Measurements from ENCODE around the gene ZDHHC18. TPM values are rescaled to one million over a fixed set of nuclear protein-coding genes. Genes with fewer than 3 reads are reported as not detected.

ZDHHC18 gene
- total RNA-seq, 2 experiments from 2014 or later: 60.2 to 63.5 TPM

DNA sequence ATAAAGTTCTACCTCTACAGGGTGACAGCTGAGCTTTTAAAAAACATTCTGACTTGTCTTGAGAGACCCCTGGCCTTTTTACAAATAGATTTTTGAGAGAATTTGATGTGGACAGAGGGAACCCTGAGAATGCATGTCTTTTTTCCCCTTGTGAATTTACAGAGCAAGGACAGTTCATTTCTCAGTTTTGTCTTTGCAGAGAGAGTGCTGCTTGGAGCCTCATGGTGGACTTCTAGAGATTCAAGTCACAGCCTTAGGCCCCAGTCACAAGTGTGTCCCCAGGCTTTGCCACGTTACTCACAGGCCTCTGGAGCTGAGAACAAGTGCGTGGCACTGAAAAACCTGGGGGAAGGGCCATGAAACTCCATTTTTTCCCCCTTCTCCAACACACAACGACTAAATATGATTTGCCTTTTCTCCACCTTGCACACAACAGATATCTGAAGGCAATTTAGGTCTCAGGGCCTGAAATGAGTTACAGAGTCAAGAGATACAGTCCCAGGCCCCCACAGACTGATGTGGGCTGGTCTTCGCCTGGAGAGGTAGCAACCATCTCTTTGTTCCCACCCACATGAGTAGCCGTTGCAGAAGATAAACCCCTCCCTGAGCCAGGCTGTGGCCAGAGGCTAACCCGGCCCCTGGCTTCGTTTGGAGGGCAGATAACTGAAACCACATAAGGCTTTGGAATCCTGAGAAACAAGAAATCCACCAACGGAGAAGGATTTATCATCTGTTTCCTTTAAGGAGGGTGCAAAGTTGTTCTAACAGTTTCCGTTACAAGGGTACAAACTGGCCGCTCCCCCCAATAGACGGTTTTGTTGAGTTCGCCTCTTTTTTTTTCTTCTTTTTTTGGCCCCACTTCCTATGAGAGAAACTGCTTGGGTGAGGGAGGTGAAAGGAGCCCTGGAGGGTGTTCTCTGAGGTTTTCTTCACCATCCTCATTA lies 39.8 kb upstream of the ZDHHC18 start:
- Mint-ChIP-seq H3K4me1 (ENCODE audit: low read depth) (peaks cover 78% of the 10 kb centered on the region), H3K4me3 (peak overlapping the region; percentile 90), H3K36me3 (peaks cover 13% of the 10 kb centered on the region), H3K9me3 (no peaks in the 10 kb centered on the region), H3K27ac (peak overlapping the region; percentile 99), H3K27me3 (no peaks in the 10 kb centered on the region)
- ChIA-PET POLR2A (interaction anchor here (0.9 to 8.2 kb wide), 16 partner anchors 13 to 206 kb away, joined by 3 to 177 read pairs (median 6); partner anchors contain the start of genes ARID1A and NUDC), CTCF (interaction anchor here (0.8 to 9.4 kb wide), 10 partner anchors 10 to 286 kb away, joined by 3 to 245 read pairs (median 48); partner anchors contain the start of gene ARID1A)
- intact Hi-C loops (cut with micrococcal nuclease): loop anchor here (2.0 to 5.0 kb wide), 2 partner anchors 16 to 109 kb away; no protein-coding TSS in a partner anchor
- peak; percentile 52 for DNase-seq

DNA sequence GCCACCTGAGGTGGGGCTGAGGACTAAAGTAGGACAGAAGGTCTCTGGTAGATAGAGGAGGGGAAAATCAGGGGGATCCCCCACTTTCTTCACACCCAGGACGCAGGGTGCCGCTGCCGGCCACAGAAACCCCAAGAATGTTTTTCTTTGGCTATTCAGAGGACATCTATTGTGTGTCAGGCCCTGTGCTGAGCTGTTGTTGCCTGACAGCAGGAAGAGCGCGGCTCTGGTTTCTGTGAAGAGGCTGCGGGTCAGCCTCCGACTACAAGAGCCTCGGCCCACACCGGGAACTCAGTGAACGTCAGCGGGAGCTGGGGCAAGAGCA lies 39.1 kb upstream of the ZDHHC18 start:
- H3K4me1 Mint-ChIP-seq (ENCODE audit: low read depth): peaks cover 78% of the 10 kb centered on the region
- H3K9me3 Mint-ChIP-seq: no peaks in the 10 kb centered on the region
- ChIA-PET CTCF (interaction anchor here (2.1 to 9.4 kb wide), 10 partner anchors 8 to 286 kb away, joined by 9 to 245 read pairs (median 48); partner anchors contain the start of gene ARID1A), POLR2A (interaction anchor here (0.6 to 8.2 kb wide), 17 partner anchors 13 to 287 kb away, joined by 3 to 177 read pairs (median 7); partner anchors contain the start of genes ARID1A and NUDC)
- H3K27me3 Mint-ChIP-seq: no peaks in the 10 kb centered on the region
- DNase-seq: peak; percentile 88
- peak overlapping the region; percentile 90 for H3K4me3 Mint-ChIP-seq
- intact Hi-C loops (cut with micrococcal nuclease): loop anchor here (2.0 to 5.0 kb wide), 2 partner anchors 17 to 110 kb away; no protein-coding TSS in a partner anchor
- H3K27ac Mint-ChIP-seq: peak overlapping the region; percentile 99
- peaks cover 12% of the 10 kb centered on the region for H3K36me3 Mint-ChIP-seq

DNA sequence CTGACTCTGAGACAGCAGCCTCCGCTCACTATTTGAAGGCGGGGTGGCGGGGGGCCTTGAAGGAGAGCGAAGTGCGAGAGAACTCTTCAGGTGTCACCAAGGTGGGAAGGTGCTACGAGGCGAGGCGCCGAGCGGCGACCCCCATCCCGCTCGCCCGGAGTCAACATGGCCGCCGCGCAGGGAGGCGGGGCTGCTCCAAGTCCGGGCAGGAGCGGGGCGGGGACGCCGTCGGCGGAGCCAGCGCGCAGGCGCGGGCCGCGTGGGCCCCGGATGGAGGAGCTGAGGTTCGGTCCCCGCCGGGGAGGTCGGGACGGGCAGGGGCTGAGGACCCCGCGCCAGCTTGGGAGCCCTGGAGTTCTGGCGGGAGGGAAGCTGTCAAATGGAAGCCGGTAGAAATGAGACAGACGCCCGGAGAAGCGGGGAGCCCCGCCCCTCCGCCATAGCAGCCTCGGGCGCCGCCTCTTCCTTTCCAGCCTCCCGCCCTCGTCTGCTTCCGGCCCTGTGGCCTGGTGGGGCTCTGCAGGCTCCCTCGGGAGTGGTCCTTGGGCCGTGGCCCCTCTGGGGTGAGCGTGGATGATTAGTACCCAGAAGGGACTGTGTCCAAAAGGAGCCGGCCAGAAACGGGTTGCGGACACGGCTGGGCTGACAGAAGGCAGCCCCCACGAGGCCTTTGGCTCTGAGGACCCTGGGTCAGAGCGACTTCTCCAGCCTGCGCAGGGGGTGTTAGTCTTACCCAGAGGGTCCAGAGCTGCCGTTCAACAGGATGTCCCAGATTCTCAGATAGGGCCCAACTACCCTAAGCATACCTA lies 38.6 kb upstream of the ZDHHC18 start, which contains the start of gene PIGV:
Gene PIGV, plus strand, starts transcription at position 245 of the 809 bp plus-strand sequence. CDS start 2,866 bp downstream, outside the sequence.
- Mint-ChIP-seq H3K36me3 (peaks cover 16% of the 10 kb centered on the region), H3K9me3 (no peaks in the 10 kb centered on the region), H3K4me1 (ENCODE audit: low read depth) (peaks cover 77% of the 10 kb centered on the region), H3K27me3 (no peaks in the 10 kb centered on the region), H3K4me3 (peak within 1 kb of the TSS; percentile 90), H3K27ac (peak within 1 kb of the TSS; percentile 99)
- DNase-seq: peak; percentile 90
- intact Hi-C loops (cut with micrococcal nuclease): loop anchor here (2.0 to 5.0 kb wide), 4 partner anchors 17 to 245 kb away; no protein-coding TSS in a partner anchor
- CTCF ChIA-PET: interaction anchor here (0.9 to 9.4 kb wide), 23 partner anchors 9 to 287 kb away, joined by 3 to 245 read pairs (median 15); partner anchors contain the start of genes ARID1A and GPN2
- POLR2A ChIA-PET: interaction anchor here (0.6 to 8.2 kb wide), 22 partner anchors 12 to 288 kb away, joined by 3 to 177 read pairs (median 6); partner anchors contain the start of genes ARID1A and NUDC

DNA sequence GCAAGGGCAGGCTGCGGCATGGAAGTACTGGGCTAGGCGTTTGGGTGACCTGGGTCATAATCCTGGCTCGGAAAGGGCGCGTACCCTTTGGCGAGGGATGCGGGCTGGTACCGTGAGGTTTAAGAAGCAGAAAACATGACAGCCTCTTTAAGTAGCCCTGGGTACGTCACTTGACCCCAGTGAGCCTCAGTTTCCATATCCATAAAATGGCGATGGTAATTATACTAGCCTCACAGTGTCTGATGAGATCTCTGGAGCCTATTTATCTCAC lies 38.0 kb upstream of the ZDHHC18 start:
- Mint-ChIP-seq H3K36me3 (peaks cover 21% of the 10 kb centered on the region), H3K4me1 (ENCODE audit: low read depth) (peaks cover 79% of the 10 kb centered on the region), H3K27ac (peak overlapping the region; percentile 99), H3K27me3 (no peaks in the 10 kb centered on the region), H3K4me3 (peak overlapping the region; percentile 90), H3K9me3 (no peaks in the 10 kb centered on the region)
- intact Hi-C loops (cut with micrococcal nuclease): loop anchor here (2.0 to 5.0 kb wide), 3 partner anchors 44 to 246 kb away; no protein-coding TSS in a partner anchor
- CTCF ChIA-PET: interaction anchor here (0.6 to 9.4 kb wide), 34 partner anchors 9 to 288 kb away, joined by 3 to 245 read pairs (median 9); partner anchors contain the start of genes ARID1A and GPN2
- peak; percentile 50 for DNase-seq
- POLR2A ChIA-PET: interaction anchor here (0.6 to 8.2 kb wide), 19 partner anchors 12 to 246 kb away, joined by 3 to 177 read pairs (median 7); partner anchors contain the start of gene ARID1A

DNA sequence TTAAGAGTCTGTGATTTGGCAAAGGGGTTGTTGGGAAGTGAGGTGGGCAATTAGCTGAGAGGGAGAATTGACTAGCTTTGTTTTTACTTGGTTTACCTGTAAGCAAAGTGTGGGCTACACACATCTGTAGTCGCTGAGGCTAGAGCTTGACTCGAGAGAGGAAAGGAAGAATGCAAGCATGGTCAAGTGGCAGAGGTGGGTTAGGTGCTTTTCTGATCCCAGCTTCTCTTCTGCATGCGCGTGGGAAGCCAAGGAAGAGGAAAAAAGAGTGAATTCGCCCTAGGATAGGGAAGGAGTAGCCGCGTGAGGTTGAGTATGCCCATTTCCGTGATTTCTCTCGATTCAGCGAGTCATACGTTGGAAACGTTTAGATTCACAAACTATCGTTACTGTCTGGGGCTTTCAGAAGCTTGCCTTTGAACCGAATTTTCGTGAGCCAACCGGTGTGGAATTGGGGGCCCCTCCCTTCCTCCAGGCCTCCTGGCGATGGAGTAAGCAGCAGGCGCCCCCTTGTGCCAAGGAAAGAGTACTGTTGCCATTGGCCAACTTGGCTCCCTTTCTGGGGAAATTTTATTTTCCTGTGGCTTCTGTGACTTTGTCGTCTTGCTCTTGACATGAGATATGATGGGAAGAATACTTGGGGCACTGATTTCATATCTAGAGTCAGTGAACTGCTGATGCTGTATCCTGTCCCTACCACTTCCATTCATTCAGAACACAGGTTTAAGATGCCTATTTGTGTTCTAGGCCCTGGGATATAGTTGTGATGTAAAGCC lies 37.5 kb upstream of the ZDHHC18 start:
- Mint-ChIP-seq H3K27me3 (no peaks in the 10 kb centered on the region), H3K27ac (peak overlapping the region; percentile 99), H3K4me1 (ENCODE audit: low read depth) (peaks cover 75% of the 10 kb centered on the region), H3K36me3 (peaks cover 21% of the 10 kb centered on the region), H3K9me3 (no peaks in the 10 kb centered on the region), H3K4me3 (peak overlapping the region; percentile 90)
- ChIA-PET POLR2A (interaction anchor here (0.6 to 8.2 kb wide), 25 partner anchors 10 to 285 kb away, joined by 3 to 177 read pairs (median 6); partner anchors contain the start of gene ARID1A), CTCF (interaction anchor here (0.6 to 9.4 kb wide), 39 partner anchors 10 to 288 kb away, joined by 3 to 245 read pairs (median 8); partner anchors contain the start of genes ARID1A, GPN2 and NUDC)
- intact Hi-C loops (cut with micrococcal nuclease): loop anchor here (1.0 to 5.0 kb wide), 5 partner anchors 44 to 246 kb away; no protein-coding TSS in a partner anchor
- peak; percentile 94 for DNase-seq

DNA sequence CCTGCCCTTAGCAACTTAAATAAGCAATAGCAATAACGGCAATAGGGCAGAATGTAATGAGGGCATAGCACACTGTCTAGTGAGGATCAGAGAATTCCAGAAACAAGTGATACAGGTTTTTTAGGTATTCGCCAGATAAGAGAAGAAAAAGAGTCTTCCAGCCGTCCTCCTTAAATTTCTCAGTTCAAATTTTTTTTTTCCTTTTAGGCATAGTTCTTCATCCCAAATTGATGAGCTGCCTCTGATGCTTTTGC lies 36.9 kb upstream of the ZDHHC18 start:
- peak overlapping the region; percentile 90 for H3K4me3 Mint-ChIP-seq
- no peak for DNase-seq
- H3K27me3 Mint-ChIP-seq: no peaks in the 10 kb centered on the region
- no peaks in the 10 kb centered on the region for H3K9me3 Mint-ChIP-seq
- POLR2A ChIA-PET: interaction anchor here (0.6 to 8.2 kb wide), 19 partner anchors 10 to 286 kb away, joined by 3 to 177 read pairs (median 5); partner anchors contain the start of gene ARID1A
- intact Hi-C loops (cut with micrococcal nuclease): loop anchor here (1.0 to 5.0 kb wide), 5 partner anchors 43 to 247 kb away; no protein-coding TSS in a partner anchor
- CTCF ChIA-PET: interaction anchor here (0.8 to 9.4 kb wide), 29 partner anchors 10 to 289 kb away, joined by 3 to 245 read pairs (median 10); partner anchors contain the start of genes ARID1A and NUDC
- peaks cover 27% of the 10 kb centered on the region for H3K36me3 Mint-ChIP-seq
- H3K27ac Mint-ChIP-seq: peak overlapping the region; percentile 99
- peaks cover 71% of the 10 kb centered on the region for H3K4me1 Mint-ChIP-seq (ENCODE audit: low read depth)

DNA sequence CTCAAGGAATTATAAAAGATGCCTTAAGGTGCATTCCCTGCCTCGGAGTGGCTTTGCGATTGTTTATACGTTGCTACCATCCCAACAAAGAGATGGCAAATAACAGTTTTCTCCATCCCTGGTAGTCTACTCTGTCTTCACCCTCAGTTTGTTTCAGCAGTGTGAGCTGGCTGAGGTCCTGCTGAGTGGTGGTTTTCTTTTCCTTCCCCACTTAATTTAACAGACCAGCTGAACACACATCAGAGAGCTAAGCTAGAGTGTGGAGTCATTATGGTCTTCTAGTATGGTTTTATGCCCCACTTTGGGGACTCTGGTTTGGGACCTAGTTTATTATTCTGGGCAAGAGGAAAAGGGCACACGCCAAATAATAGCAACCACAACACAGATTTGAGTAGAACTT lies 36.6 kb upstream of the ZDHHC18 start:
- Mint-ChIP-seq H3K36me3 (peaks cover 30% of the 10 kb centered on the region), H3K27ac (peak overlapping the region; percentile 99), H3K4me1 (ENCODE audit: low read depth) (peaks cover 67% of the 10 kb centered on the region), H3K4me3 (peak overlapping the region; percentile 90), H3K27me3 (no peaks in the 10 kb centered on the region), H3K9me3 (no peaks in the 10 kb centered on the region)
- POLR2A ChIA-PET: interaction anchor here (0.6 to 8.2 kb wide), 16 partner anchors 9 to 223 kb away, joined by 3 to 177 read pairs (median 6); partner anchors contain the start of genes ARID1A and GPN2
- CTCF ChIA-PET: interaction anchor here (0.7 to 9.4 kb wide), 34 partner anchors 11 to 672 kb away, joined by 3 to 245 read pairs (median 8); partner anchors contain the start of genes ARID1A and NUDC
- intact Hi-C loops (cut with micrococcal nuclease): loop anchor here (1.0 to 5.0 kb wide), 13 partner anchors 10 to 290 kb away; no protein-coding TSS in a partner anchor
- DNase-seq: peak; percentile 59

DNA sequence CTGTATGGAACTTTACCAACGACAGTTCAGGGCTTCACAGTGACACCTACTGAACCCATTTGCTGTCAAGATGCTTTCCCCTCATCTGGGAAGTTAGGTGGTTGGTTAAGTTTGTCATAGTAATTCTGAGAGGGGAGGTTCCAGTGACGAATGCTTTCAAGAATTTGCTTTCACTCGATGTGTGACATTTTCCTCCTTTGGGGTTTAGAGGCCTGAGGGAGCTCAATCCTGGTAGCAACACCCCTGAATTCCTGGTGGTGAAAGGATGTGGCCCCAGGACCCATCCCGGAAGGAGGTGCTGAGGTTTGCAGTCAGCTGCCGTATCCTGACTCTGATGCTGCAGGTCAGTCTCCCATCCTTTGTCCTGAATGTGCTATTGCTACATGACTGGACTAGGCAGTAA lies 35.9 kb upstream of the ZDHHC18 start:
- H3K27me3 Mint-ChIP-seq: no peaks in the 10 kb centered on the region
- ChIA-PET POLR2A (interaction anchor here (0.6 to 8.2 kb wide), 17 partner anchors 9 to 291 kb away, joined by 3 to 177 read pairs (median 5); partner anchors contain the start of genes ARID1A, GPATCH3 and GPN2), CTCF (interaction anchor here (0.7 to 9.4 kb wide), 31 partner anchors 10 to 673 kb away, joined by 3 to 245 read pairs (median 9); partner anchors contain the start of genes ARID1A and NUDC)
- DNase-seq: peak; percentile 66
- no peaks in the 10 kb centered on the region for H3K9me3 Mint-ChIP-seq
- peaks cover 61% of the 10 kb centered on the region for H3K4me1 Mint-ChIP-seq (ENCODE audit: low read depth)
- peak overlapping the region; percentile 99 for H3K27ac Mint-ChIP-seq
- peaks cover 34% of the 10 kb centered on the region for H3K36me3 Mint-ChIP-seq
- intact Hi-C loops (cut with micrococcal nuclease): loop anchor here (1.0 to 2.0 kb wide), 8 partner anchors 10 to 290 kb away; no protein-coding TSS in a partner anchor
- peak overlapping the region; percentile 90 for H3K4me3 Mint-ChIP-seq

DNA sequence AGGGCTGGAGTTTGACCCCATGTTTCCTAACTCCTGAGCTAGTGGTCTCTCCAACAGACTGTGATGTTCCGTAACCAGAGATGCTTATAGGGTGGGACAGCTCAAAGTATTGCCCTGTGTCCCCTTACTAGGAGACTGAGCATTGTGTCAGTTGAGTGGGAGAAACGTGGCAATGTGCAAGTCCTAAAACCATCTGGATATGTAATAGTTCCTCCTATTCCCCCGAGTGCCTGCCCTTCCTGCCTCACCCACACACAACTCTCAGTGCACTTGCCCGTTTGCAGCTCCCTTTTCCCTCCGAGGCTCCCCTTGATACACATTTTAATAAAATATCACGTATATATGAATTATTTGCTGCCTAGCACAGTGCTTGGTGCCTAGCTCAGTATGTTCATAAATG lies 35.3 kb upstream of the ZDHHC18 start:
- peak overlapping the region; percentile 99 for H3K27ac Mint-ChIP-seq
- no peaks in the 10 kb centered on the region for H3K27me3 Mint-ChIP-seq
- DNase-seq: no peak
- peak overlapping the region; percentile 90 for H3K4me3 Mint-ChIP-seq
- intact Hi-C loops (cut with micrococcal nuclease): loop anchor here (2.0 kb wide), 2 partner anchors 74 to 88 kb away; no protein-coding TSS in a partner anchor
- H3K9me3 Mint-ChIP-seq: no peaks in the 10 kb centered on the region
- ChIA-PET CTCF (interaction anchor here (0.8 to 9.4 kb wide), 18 partner anchors 10 to 290 kb away, joined by 3 to 245 read pairs (median 36); partner anchors contain the start of gene ARID1A), POLR2A (interaction anchor here (0.9 to 8.2 kb wide), 13 partner anchors 9 to 291 kb away, joined by 3 to 177 read pairs (median 5); partner anchors contain the start of genes ARID1A, GPATCH3 and GPN2)
- H3K4me1 Mint-ChIP-seq (ENCODE audit: low read depth): peaks cover 55% of the 10 kb centered on the region
- peaks cover 34% of the 10 kb centered on the region for H3K36me3 Mint-ChIP-seq

DNA sequence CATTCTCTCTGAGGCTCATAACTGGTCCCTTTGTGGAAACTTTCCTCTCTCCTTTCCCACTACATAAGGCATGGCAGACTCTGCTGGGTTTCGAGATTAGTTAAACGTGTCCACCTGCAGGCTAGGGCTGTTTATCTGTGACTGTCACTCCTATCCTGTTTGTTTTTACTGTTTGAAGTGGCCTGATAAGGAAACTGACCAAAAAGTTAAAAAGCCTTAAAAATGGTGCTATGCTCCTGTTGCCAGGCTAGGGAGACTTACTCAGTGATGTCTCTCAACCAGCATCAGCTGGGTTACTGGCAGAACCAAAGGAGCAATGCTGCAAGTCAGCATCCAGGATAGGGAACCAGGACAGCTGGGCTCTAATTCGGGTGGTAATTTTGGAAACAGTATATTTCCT lies 34.9 kb upstream of the ZDHHC18 start:
- ChIA-PET POLR2A (interaction anchor here (1.1 to 8.2 kb wide), 7 partner anchors 20 to 292 kb away, joined by 3 to 177 read pairs (median 9); partner anchors contain the start of genes ARID1A and GPATCH3), CTCF (interaction anchor here (1.0 to 9.4 kb wide), 11 partner anchors 9 to 291 kb away, joined by 3 to 245 read pairs (median 52); partner anchors contain the start of gene ARID1A)
- DNase-seq: no peak
- H3K36me3 Mint-ChIP-seq: peaks cover 38% of the 10 kb centered on the region
- H3K9me3 Mint-ChIP-seq: no peaks in the 10 kb centered on the region
- peak overlapping the region; percentile 90 for H3K4me3 Mint-ChIP-seq
- peaks cover 50% of the 10 kb centered on the region for H3K4me1 Mint-ChIP-seq (ENCODE audit: low read depth)
- H3K27me3 Mint-ChIP-seq: no peaks in the 10 kb centered on the region
- intact Hi-C loops (cut with micrococcal nuclease): loop anchor here (2.0 kb wide), 2 partner anchors 73 to 87 kb away; no protein-coding TSS in a partner anchor
- H3K27ac Mint-ChIP-seq: peak overlapping the region; percentile 99
